DMS153 treated with DMSO at 0.1 percent for 48 hours (cell line): Measurements from ENCODE around the gene CALCB.
"Not testable (repeated sequence)": the region's sequence is repeated elsewhere in the genome, so short reads cannot be mapped to it uniquely, and the experiment has no call there.

Source experiments
- DNase-seq: peaks from one replicate; lab custom pipeline; 2025; ENCODE audit not compliant: unreplicated experiment; lab: John Stamatoyannopoulos, UW

Gene CALCB, protein sequence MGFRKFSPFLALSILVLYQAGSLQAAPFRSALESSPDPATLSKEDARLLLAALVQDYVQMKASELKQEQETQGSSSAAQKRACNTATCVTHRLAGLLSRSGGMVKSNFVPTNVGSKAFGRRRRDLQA

DNA sequence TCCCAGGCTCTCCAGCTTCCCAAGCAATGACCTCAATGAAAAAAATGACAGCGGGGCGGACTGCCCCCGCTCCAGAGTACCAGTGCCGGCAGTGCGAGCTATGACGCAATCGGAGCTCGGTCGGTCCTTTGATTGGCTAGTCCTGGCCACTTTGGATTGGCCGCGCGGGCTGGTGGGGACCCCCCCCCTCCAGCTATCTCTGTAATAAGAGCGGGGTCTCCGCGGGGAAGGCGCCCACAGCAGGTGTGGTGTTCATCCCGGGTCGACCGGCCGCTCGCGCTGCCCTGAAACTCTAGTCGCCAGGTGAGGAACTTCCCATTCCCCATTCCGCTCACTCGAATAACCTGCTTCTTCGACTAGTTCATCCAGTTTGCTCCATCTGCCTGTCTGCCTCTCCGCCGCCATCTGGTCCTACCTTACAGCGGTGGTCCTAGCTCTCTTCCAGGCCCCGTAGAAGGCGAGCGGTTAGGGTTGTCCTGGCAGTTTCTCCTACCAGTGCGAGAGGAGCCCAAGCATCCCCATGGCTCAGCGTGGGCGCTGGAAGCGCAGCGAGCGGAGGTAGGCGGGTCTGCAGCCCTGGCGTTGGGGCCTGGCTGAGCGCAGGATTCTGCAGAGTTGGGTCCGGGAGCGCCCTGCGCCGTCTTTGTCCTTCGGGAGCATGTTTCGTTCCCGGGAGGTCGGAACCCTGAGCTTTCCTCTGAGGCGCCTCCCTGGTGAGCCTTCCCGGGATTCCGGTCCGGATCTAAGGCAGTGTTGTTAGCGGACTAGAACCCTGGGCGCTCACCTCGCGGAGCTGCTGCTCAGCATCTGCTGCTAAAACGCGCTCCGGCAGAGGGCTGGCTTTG, at the start of gene CALCB:
CALCB (plus strand) TSS at position 233 of the 845 bp plus-strand sequence. CDS start 1,126 bp downstream, outside the sequence.
- peak; percentile 64 for DNase-seq

DNA sequence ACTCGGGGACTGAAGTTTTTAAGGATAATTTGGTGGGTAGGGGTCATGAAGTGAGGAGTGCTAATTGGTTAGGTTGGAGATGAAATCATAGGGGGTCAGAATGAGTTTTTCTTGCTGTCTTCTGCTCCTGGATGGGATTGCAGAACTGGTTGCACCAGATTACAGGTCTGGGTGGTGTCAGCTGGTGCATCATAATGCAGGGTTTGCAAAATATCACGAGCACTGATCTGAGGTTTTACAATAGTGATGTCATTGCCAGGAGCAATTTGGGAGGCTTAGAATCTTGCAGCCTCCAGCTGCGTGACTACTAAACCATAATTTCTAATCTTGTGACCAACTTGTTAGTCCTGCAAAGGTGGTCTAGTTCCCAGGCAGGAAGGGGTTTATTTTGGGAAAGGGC, 46.4 kb upstream of the CALCB start:
- DNase-seq, result no peak

DNA sequence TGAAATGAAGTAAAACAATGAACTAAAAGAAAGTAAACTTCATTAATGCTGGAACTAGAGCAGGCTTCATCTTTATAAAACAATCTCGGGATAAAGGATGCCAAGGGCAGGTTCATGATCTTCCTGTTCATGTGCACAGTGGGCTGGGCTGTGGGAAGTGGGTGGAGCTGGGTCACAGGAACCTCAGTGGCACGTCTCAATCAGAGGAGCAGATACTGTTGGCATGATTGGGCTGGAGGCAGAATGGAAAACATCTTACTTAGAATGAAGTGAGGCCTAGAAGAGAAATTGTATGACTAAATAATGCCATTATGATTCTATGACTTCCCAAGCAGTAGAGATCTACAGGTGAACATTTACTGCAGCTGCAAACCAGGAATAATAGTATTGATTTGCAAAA, 45.4 kb upstream of the CALCB start:
- no peak for DNase-seq

DNA sequence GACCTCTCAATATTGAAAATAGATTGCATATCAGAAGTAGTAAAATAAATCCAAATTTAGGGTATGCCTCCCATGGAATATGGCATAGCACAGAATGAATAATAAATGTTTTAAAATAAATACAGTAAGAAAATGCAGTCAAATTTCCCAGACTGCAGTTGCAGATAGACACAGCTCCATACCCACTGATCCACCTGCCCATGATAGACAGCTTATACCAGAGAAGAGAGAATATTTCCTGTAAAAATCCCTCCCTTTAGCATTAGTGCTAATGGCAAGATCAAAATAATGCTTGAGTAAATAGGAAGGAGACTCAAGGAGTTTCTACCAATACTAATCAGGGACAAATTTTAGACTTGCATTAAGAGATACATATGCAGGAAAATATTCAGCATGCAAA, 45.0 kb upstream of the CALCB start:
- no peak for DNase-seq

DNA sequence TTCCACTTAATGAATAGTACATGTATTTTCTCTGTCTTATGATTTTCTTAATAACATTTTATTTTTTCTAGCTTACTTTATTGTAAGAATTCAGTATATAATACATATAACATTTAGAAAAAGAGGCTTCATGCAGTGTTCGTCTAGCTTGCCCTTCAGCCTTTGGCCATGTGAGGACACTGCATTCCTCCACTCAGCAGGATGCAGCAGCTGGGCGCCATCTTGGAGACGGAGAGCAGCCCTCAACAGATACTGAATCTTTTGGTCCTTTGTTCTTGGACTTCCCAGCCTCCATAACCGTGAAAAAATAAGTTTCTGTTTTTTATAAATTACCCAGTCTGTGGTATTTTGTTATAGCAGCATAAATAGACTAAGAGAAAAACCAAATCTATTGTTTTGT, 41.4 kb upstream of the CALCB start:
- DNase-seq, result not testable (repeated sequence)

DNA sequence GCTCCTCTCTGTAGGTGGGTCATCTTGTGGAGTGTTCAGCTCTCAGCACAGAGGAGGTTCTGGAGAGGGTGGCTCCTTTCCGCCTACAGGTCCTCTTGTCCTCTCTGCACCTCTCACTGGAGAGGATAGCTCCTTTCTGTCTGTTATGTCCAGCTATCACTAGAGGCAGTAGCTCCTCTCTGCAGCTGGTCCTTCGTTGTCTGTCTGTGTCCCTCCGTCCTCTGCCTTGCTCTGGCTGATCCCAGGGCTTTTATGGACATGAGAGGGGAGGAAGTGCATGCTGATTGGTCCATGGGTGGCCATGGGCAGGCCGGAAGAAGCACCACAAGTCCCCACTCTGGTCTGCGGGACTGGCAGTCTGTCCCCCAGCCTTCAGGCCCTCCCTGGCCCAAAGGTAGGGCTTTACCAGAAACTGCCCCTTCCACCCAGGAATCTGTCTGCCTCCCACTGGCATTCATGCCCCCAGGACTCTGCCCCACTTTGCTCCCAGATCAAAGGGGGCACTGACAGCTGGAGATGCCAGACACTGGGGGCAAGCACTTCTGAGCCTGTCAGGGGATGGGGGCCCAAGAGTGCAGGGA, 38.6 kb upstream of the CALCB start:
- DNase-seq, result peak; percentile 4

DNA sequence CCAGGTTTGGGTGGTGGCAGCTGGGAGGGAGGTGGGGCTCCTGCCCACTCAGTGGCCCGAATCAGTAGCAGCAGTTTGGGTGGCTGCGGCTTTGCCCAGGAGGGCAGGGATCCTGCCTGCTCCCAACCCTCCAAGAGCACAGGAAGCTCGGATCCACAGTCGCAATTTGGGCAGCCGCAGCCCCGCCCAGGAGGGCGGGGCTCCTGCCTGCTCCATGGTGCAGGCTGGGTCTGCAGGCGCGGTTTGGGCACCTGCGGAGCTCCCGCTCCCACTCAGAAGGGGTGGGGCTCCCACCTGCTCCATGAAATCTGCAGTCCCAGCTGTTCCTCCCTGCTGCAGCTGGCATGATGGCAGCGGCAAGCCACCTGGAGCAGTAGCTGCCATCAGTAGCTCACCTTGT, 38.1 kb upstream of the CALCB start:
- peak; percentile 37 for DNase-seq

DNA sequence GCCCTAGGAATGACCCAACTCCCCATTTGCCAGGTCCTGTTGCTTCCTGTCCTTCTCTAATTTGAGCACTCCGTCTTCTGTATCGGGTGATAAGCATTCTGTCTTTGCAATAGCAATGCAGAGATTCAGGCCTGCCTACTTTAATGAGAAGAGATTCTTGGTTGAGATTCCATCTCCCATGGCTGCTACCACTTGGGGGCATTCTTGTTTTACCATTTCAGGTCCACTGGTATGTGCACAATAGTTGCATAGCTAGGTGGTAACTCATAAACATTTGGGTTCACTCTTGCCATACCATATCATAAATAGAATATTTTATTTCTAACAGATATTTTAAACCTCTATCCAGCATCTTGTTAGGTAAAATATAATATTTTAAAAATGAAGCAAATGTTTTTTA, 34.4 kb upstream of the CALCB start:
- DNase-seq, result no peak

DNA sequence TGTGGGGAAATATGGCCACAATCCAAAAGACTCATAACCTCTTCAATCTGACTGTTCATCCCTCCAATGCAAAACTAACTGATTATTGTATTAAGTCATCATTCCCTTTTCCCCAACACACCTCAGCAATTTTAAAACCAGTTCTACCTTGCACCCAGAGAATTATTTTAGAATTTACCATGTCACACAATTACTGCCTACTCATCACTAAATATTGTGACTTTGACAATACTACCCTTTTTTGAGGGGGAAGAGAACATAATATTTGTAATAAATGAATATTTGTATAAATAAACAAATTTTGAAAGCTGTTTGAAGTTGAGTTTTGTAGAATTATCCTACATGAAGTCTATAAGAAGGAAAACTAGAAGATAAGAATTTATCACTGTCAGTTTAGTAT, 28.2 kb upstream of the CALCB start:
- no peak for DNase-seq

DNA sequence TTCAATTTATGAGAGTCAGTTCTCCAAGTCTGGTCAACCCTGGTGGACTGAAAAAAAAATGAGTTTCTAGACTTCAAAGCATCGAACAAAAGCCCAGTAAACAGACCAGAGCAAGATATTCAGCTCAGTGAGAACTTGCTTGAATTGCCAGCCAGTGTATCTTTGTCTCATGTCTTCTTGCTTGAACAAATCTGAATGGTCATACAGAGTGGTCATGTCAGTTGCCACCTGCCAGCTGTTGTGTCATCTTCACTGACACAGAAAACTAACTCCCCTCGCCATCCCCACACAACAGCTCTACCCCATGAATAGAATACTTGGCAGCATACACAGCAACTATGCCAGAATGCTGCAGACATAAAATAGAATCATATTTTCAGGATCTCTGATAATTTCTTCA, 27.5 kb upstream of the CALCB start:
- no peak for DNase-seq

DNA sequence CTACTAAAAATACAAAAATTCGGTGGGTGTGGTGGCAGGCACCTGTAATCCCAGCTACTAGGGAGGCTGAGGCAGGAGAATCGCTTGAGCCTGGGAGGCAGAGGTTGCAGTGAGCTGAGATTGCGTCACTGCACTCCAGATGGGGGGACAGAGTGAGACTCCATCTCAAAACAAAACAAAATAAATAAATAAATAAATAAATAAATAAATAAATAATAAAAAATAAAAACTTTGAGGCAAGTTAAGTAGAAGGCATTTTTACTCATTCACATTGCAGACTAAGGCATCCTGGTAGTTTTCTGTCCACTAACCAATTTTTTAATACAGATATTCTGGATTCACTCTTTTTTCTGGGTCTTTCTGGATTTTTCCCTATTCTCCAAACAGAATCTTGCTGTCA, 26.7 kb upstream of the CALCB start:
- DNase-seq, result not testable (repeated sequence)

DNA sequence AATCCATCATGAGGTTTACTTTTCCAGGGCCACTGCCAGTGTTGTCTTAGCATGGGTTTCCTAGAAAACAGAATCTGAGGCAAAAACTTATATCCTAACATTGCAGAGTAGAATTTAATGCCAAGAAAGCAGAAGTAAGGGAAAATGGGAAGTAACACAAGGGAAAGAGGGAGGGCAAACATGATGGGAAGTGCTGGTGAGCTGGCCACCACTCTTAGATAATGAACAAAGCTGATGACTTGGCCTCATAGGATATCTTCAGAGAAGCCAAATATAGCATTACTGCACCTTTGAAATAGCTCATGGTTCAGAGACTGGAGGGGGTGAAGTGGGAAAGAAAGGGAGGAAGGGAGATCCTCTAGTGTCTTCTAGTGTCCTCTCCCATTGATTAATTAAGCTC, 24.8 kb upstream of the CALCB start:
- no peak for DNase-seq

DNA sequence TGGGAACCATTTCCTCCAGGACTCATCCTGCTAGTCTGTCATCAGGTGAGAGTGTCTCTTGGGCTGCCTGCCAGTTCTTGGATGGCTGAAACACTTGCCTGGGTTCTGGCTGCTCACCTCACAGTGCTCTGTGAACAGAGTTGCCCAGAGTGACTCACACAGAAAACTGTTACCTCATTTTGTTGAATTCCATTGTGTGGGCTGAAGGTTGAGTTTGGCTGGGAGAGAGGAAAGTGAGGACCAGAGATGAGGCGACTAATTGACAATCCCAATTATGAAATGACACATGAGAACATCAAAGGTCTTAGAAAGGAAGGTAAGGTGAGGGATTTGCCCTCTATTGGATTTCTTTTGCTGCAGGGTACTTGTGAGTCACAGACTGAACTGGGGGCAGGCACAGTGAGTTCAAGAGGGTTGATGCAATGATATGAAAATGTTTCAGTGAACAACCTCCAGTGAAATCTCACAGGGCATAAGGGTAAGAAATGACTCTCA, 20.2 kb upstream of the CALCB start:
- DNase-seq, result no peak

DNA sequence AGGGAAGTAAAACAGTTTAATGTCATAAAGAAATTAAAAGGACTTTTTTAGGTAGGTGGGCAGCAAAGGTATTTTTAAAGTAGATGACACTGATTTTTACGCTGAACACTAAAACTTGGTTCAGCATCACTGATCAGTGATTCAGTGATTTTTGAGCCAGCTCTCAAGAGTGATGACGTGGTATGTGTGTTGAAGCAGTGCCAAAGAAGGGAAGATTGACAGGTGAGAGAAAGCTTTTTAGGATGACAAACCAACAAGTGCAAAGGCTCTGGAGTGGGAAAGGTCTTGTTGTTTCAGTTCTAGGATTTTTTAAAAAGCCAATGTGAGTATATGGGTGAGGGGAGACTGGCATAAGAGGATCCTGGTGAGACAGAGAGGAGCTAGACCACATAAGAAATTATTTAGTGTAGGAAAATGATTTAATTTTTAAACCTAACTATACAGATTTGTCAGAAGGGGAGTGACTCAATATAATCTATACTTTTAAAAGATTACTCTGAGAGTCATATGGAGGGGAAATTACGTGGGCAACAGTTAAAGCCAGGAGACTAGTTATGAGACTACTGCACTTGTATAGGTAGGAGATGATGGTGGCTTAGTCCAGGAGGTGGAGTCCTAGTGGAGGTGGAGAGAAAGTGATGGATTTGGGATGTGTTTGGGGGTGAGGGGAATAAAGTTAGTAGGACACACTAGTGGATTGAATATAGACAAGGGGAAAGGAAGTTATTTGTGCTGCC, 17.6 kb upstream of the CALCB start:
- no peak for DNase-seq

DNA sequence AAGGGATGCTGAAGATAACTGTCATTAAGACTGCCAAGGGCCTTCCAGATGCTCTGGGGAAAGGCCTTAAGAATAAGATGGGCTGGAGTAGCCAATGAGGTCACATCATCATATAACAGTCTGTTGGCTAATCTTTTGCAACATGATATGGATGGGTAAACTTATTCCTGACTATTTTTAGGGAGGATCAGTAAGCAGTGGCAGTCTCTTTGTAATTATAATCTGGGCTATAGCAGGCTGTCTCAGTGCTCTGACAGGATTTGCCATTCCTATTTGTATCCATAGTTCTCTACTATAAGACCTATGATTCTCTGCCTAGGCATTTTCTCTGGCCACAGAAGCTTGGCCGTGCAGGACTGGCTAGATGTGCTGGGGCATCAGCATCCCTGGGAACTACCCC, 16.1 kb upstream of the CALCB start:
- no peak for DNase-seq

DNA sequence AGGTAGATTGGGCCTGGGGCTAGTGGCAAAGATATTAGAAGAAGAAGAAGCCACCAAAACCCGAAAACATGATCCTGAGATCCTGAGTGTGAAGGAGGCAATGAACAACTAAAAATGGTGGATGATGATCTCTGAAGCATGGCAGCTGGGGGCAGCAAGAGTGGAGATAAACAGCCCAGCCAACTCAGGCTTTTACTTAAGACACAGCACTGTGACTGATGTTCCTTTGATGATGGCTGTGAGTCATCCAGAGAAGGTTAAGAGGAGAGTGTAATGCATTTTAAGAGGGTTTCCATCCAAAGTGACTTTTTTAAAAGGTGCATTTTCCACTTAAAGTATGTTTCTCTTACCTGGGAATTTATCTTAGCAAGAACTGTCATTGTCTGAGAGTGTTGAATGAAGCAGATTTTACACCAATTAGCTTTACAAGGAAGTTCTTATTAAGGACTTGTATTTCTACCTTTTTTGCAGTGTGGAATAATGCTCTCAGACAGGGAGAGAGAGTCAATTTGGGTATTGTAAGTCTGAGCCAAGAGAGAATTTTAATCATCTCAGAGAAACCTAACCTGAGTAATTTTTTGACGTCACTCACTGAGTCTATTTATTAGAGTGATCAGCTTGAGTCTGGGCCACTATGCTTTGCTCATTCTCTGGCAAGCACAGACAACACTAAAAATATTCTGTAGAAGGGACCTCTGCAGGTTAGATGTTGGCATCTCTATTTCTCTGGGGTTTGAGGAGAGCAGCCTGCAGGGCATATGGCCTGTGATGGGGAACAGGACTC, 14.1 kb upstream of the CALCB start:
- no peak for DNase-seq

DNA sequence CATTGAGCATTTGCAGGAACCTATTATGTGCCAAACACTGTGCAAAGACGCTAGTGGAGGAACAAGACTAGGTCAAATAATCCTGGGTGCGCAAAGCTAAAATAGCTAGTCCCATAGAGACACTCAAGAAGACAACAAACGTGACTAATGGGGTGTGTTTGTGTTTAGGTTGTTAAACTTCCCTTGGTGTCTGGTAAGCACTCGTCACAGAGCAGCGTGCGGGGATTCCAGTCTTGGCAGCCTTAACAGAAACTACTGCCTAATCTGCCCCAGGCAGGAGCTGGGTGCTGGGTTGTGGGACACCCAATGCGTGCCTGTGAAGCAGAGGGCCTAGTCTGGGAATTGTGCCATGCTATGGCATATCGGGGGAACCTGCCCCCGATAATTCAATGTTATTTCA, 10.8 kb upstream of the CALCB start:
- no peak for DNase-seq

DNA sequence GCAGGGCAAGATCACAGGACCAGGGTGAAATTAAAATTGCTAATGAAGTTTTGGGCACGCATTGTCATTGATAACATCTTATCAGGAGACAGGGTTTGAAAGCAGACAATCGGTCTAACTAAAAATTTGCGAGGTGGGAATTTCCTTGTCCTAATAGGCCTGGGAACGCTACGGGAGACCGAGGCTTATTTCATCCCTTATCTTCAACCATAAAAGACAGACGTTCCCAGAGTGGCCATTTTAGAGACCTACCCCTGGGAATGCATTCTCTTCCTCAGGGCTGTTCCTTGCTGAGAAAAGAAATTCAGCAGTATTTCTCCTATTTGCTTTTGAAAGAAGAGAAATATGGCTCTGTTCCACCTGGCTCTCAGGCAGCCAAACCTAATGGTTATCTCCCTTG, 3.6 kb upstream of the CALCB start:
- DNase-seq, result not testable (repeated sequence)

DNA sequence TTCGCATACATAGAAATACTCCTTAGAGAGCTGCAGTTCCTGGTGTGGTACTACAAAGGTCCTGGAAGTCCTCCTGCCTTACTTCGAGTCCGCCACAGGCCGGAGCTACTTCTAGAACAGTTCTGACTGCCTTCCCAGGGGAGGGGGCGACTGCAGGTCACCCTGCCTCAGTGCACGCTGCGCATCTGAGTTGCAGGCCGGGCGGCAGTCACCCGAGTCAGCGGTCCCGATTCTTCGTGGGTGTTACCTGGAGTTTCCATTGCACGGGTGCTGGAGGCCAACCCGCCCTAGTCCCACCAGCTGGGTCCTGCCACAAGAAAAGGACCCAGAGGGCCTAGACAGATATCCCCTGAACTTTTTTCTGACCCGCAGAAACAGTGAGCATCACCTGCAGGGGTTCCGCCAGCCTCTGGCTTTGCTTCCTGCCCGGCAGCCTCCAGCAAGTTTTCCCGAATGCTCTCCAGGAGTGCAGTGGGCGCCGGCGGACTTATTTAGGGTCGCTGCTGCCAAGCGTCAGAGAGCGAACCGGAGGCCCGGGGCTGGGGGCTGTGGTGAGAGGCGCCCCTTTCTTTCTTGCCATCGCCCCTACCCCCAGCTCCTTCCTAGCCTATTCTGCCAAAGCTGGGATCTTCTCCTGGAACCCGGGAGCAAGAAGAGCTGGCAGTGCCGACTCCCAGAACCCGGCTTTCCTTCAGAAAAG, 1.7 kb upstream of the CALCB start:
- DNase-seq, result no peak

DNA sequence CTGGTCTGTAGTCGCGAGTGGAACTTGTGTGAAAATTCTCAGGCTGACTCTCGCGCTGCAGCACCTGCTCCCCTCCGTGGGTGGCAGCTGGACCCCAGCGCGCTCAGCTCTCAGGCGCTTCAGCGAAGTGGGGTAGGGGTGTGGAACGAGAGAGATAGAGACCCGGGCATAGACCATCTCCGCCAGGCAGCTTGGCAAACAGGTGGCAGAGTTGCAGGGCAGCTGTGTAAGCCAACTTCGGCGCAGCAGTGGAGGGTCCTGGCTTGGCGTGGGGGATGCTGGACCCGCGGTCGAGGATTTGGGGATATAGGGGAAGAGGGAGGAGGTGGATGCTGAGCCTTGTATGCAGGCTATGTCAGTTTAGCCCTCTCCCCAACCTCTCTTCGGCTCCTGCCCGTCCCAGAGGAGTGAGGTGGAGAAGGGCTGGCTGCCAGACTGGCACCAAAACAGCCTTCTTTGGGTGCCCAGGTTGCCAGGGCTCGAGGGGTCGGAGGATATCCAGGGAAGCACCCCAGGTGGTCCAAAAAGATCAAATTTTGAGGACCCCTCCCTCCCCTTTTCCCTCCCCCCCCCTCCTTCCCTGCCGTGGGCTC, 746 bp upstream of the CALCB start:
- no peak for DNase-seq
